Activated T-cell treated with anti-CD3 and anti-CD28 coated beads for 4 hours (primary cell): Measurements from ENCODE around the gene FAM241A.
A peak's percentile ranks its signal among the peaks of the same experiment; 100 is the strongest.
"Not testable (repeated sequence)": the region's sequence is repeated elsewhere in the genome, so short reads cannot be mapped to it uniquely, and the experiment has no call there.

Experiments
- DNase-seq: peaks from one replicate; pipeline ENCODE4 v3.0.0-alpha.2; 2020

The FAM241A gene

DNA sequence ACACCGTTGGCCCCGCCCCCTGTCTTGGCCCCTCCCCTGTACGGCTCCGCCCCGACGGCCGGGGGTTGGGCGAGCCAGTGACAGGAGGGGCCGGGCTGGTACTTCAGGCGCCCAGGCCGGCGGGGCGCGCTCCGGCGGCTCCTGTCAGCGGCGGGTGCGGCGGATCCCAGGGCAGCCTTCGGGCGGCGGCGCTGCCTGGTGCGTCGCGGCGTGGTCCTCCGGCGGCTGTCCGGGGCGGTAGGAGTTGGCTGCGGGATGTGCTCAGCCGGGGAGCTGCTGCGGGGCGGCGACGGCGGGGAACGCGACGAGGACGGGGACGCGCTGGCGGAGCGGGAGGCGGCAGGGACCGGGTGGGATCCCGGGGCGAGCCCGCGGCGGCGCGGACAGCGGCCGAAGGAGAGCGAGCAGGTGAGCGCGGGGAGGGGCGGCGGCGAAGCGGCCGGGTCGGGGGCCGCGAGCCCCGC is at the start of gene FAM241A:
FAM241A (plus strand) TSS at position 129 of the 464 bp plus-strand sequence; CDS start at position 256, 127 bp downstream.
- DNase-seq: peak; percentile 96

DNA sequence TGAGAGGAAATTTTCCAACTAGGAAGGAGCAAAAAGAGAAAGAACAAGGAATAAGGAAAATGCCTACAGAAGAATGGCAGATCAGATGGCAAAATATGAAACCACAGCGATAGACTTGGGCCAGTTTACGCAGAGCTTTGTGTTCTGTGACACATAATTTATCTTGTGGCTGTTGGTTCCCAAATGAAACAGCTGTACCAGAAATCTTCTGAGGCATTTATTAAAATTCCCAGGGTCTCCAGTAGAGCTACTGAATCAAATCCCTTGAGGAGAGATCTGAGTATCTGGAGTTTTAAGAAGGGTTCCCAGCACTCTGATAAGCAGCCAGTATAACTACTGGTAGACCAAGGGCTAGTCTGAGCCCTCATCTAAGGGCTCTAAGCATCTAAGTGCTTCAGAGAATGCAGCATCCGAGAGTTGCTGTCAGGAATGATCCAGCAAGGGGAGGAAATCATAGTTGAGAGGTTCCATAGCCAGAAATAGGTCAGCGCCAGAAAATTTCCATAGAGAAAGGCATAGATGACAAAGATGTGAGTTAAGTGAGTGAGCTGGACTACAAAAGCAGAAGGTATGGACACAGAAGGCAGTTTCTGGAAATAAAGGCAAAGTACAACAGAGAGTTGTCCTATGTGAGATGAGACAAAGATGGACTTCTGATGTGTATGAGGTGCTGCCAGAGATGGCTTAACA is 46.3 kb upstream of the FAM241A start:
- no peak for DNase-seq

DNA sequence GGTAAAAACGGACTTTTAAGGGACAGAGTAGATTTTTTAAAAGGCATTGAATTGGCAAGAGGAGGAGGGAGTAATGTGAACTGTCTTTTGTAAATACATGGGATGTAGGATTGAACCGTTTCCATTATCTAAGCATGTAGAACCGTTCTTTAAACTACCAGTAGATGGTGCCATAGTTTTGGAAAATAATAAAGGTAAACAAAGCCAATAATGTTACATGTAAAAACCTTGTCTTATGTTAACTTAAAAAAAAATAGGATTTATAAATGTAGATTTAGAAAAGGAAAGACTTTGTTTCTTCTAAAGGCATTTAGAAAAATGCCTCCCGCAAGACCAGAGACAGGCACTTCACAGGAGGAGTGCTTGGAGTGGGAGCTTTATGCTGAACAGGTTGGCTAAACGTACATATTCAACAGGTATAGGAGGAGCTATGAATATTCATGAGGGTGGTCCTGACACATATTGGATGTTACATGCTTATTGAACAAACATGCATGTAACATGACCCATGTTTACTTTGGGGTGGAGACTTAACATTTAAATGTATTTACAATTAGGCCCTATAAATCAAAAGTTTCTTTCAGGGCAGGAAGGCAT is 45.5 kb upstream of the FAM241A start:
- DNase-seq: no peak

DNA sequence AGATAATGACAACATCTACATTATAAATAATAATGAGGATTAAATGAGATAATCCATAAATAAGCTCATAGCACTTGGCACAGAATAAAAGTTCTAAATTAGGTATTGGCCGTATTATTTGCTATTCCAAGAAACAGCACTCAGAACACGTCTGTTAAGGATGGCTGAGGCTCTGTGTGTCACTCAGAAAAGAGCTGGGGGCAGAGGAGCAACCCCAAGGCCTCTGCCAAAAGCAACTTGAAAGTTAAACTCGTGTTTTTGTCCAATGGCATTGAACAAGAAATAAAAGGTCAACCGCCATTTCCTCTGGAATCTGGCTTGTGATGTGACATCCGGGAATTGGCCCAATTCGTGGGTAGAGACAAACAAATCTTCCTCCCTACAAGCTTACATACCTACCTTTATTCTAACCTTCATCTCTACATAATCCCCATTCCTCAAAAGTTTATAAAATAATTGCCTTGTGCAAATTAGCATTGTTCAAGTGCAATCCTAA is 42.3 kb upstream of the FAM241A start:
- no peak for DNase-seq

DNA sequence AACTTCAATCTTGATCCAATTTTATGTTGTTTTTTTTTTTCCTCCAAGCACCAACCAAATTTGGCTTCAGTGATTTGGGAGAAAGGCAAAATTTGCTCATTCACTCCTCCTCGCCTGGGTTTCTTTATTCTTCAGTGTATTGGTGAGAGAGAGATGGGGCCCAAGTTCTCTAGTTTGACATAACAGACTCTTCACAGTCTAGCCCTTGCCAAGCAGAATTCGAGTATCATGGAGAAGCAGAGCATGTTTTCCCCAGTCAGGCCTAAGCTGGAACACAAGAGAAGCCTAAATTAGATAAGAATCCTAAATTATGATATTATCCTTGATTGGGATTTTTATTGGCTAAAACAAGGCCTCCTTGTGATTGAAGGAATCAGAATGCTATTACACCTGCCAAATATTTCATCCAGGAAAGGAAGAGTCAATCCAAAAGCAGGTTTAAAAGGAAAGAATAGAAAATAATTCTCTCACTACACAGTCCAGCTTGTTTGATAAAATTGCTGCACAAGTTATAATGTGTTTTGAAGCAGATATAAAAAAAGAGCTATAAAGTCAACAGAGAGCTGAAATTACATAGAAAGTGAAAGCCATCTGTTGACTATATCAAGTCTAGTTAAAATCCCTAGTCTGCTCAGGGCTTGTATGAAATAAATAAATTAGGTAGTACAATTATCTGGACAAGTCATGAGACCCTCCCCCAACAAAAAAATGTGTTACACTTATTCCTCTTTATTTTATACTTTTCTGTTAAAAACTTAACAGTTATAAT is 39.9 kb upstream of the FAM241A start:
- DNase-seq: no peak

DNA sequence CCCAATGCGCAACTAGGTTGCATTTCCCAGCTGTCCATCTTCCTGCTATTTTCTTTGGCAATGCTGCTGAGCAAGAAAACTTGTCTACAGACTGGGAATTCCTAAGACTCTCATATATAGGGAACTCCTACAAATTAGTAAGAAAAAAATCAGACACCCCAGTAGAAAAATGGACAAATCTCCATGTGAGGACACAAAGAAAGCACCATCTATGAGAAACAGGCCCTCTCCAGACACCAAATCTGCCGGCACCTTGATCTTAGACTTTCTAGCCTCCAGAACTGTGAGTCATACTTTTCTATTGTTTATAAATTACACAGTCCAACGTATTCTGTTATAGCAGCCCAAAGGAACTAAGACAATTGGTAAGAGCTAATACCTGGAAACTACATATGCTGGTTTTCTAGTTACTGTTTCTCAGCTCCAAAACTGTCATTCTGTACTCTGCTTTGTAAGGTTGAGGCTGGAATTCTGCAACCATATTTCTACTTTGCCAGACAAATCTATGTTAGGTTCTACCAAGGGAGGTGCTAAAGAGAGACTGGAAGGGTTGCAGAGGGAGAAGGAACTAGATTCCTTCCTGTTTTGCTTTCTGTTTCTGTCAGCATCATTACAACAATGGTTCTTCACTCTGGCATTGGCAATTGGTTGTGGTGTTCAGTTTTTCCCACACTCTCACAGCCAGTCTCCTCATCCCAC is 35.7 kb upstream of the FAM241A start:
- no peak for DNase-seq

DNA sequence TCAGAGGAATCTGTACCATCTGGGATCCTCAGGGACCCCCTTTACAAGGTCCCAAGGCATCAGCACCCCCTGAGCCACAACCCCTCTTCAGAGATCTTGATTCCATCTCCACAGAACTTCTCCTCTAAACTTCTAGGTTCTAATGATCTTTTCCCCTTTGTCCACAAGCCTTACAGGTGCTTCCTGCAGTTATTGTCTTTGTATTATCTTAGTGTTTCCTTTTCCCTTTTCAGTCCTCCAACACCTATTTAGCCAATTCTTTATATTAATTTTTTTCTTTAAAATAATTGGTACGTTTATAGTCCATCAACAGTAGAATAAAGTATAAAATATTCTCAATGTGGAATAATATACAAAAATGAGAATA is 35.2 kb upstream of the FAM241A start:
- no peak for DNase-seq

DNA sequence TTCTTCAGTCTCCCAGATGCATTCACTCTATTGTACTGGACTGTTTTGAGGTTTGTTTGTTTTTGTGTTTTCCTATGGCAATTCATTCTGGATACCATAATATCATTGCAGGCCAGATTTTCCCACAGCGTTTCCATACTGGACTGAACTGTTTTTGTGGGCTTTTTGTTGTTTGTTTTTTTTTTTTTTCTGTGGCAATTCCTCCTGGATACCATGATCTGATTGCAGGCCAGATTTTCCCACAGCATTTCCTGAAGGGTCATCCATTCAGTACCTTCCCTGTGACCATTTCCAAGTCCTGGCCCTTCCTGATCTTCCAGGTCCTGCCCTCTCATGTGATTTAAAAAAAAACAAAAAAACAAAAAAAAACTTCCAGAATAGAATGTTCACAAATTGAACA is 33.9 kb upstream of the FAM241A start:
- no peak for DNase-seq

DNA sequence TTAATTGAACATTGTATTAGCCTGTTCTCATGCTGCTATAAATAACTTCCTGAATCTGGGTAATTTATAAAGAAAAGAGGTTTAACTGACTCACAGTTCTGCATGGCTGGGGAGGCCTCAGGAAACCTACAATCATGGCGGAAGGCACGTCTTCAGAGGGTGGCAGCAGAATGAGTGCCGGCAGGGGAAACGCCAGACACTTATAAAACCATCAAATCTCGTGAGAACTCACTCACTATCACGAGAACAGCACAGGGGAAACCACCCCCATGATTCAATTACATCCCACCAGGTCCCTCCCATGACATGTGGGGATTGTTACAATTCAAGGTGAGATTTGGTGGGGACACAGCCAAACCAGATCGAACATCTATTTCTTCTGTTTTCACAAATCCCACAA is 33.2 kb upstream of the FAM241A start:
- not testable (repeated sequence) for DNase-seq

DNA sequence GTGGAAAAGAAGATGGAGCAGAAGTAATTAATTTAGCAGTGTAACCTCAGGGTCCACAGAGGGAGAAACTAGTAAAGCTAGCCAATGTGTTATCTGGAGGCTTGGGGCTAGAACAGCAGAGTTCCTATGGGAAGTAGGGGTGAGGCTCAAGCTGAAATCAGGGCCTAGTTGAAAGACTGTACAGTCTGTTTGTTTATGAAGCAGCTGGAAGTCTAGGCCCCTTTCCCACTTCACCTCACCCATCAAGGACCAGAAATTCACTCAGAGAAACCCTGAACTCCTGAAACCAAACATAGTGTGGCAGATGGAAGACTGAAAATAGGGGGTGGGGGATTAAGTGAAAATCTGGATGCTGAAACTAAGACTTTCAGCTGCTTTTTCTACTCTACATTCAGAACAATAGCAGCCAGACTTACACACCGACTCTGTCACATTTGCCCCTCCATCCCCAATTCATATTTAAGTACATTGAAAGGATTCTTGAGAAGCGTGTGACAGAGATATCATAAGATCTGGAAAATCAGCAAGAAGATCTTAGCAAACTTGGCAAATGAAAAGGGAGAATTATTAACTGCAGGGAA is 32.6 kb upstream of the FAM241A start:
- no peak for DNase-seq

DNA sequence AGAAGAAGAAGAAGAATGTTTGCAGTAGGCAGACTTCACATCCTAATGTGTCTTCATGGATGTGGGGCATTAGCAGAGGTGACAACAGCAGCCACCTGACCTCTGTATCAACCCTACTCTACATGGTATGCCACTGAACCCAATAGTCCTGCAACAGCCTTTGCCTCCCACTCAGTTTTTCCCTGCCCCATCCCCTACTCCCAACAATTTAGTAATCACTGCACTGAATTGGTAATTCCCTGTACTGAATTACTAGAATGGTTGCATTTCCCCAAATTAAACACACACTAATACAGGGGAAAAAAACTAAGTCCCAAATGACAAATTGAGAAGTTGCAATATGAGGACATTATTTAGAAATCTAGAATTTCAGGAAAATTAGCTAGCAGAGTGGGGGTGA is 31.4 kb upstream of the FAM241A start:
- no peak for DNase-seq

DNA sequence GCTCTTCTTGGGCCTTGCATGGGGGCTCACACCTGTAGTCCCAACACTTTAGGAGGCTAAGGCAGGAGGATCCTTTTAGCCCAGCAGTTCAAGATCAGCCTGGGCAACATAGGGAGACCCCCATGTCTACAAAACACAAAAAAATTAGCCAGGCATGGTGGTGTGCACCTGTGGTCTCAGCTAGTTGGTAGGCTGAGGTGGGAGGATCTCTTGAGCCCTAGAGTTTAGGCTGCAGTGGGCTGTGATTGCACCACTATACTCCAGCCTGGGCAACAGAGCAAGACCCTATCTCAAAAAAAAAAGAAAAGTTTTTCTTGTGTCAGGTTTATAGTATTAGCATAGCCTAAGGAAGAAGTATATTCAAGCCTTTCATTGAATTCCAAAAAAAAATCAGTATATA is 30.8 kb upstream of the FAM241A start:
- no peak for DNase-seq

DNA sequence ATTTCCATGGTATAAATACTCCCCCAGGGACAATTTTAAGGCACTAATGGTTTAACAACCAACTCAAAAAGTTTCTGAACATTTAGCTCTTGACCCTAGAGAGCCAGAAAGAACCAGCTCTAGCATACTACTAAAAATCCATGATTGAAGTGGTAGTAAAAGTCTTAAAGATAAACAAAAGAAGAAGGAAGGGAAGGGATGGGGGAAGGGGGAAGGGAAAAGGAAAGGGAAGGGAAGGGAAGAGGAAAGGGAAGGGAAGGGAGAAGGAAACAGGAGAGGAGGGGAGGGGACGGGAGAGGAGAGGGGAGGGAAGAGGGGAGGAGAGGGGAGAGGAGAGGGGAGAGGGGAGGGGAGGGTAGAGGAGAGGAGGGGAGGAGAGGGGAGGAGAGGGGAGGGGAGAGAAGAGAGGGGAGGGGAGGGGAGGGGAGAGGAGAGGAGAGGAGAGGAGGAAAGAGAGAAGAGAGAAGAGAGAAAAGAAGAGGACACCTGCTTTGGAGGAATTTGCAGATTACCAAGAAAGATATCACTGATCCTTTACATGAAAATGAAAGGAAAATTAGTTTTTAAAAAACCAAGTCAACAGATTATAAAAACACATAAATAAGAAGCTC is 26.4 kb upstream of the FAM241A start:
- DNase-seq: no peak

DNA sequence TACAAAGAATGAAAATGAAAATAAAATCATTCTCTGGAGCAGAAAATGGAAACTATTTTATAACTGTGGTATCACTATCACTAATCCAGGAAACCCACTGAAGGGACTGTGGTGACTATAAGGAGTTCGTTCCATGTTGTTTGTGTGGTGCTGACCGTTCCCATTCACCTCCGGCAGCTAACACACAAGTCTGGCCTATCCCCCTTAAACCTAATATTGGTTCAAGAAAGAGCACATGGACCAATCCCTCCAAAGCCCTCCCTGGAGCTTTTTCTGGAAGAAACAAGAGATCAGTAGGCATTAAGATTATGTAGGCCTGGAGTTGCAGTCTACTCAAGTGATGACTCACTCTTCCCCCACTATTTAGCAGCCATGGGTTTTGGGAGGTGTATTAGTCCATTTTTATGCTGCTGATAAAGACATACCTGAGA is 25.9 kb upstream of the FAM241A start:
- DNase-seq: no peak

DNA sequence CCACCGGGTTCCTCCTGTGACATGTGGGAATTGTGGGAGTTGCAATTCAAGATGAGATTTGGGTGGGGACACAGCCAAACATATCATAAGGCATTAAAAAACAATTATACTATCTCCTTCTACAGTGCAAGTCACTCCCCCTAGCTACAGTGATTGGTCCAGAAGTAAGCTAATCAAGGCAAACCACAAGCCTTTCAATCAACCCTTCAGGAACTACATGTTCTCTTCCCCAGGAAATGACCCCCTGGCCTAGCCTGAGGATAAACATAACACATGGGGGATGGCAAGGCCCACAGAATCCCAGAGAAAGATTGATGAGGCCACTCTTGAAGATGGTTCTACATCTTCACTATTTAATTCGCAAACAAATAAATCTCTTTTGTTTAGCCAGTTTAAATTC is 25.2 kb upstream of the FAM241A start:
- DNase-seq: no peak

DNA sequence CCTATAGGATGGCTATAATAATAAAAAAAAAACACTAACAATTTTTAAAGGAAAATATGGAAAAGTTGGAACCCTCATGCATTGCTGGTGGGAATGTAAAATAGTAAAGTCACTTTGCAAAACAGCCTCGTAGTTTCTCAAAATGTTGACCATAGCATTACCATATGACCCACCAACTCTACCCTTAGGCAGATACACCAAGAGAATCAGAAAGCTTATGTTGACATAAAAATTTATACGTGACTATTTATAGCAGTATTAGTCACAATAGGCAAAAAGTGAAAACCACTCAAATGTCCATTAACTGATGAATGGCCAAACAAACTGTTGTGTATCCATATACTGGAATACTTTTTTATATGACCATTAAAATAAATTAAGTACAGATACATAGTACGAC is 19.8 kb upstream of the FAM241A start:
- no peak for DNase-seq

DNA sequence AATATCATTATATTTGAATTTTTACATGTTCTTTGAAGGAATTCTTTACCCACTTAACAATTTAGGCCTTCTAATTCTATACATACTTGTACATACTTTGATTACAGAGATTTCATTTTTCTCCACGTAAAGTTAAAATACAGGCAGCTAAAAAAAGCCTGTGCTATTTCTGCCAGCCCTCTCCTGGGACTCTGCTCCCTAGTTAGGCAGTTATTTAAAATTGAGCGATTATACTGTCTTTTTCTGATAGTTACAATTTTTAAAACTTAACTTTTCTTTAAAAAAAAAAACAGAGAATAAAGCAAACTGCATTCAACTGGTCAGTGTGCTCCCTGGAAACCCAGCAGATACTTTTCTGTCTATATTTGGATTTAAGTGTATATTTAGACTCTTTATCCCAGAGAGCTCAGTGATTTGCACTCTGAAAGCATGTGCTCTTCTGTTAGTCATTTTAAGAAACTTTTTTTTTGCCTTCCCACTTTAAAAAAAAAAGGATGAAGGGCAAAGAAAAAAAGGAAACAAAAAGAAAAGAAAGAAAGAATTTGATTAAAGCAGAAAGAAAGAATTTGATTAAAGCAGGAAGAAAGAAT is 18.1 kb upstream of the FAM241A start:
- no peak for DNase-seq

DNA sequence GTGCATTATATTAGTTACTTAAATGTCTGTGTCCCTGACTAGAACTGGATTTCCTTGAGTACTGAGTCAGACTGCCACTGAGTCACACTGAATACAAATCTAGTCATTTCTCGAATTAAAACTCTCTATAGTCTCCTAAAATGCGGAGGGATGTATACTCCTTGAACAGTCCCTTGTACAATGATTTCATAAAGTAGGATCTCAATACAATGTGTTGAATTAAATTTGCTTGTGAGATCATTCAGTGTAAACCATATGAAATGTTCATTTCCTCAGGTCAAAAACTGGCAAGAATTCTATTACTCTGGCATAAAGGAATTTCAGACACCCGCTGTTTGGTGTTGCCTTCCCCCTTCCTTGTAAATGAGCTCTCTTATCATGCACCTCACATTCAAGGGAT is 17.5 kb upstream of the FAM241A start:
- no peak for DNase-seq

DNA sequence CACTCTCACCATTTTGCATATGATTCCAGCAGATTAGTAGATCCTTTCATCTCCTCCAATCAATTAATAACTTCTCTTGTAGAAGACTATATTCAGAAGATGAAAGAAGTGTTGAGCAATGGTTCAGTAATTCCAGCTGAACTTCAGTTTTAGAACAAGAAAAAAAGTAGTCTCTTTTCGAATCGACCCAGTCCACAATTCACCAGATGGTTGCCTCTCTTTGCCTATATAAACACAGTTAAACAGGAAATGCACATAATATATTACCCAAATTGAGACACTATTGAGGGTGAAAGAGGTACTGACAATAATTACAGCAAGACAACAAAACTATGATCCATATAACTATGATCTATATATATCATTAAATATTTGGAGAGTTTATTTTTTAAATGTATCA is 16.8 kb upstream of the FAM241A start:
- no peak for DNase-seq

DNA sequence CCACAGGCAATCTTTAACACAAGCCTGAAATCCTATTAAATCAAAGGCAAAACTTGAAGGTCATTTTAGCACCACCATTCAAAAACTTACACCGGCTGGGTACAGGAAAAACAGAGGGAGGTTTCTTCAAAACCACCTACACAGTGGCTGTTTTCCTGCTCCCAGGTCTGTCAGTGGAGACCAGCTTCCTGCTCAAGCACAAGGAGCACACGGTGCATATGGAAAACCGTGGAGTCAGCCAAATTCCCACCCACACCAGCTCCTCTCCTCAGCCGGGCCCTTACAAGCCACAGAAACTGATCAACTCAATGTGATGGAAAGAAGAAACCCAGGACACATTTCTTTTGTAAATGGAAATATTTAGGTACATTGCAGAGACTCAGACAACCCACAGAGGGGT is 14.3 kb upstream of the FAM241A start:
- no peak for DNase-seq

DNA sequence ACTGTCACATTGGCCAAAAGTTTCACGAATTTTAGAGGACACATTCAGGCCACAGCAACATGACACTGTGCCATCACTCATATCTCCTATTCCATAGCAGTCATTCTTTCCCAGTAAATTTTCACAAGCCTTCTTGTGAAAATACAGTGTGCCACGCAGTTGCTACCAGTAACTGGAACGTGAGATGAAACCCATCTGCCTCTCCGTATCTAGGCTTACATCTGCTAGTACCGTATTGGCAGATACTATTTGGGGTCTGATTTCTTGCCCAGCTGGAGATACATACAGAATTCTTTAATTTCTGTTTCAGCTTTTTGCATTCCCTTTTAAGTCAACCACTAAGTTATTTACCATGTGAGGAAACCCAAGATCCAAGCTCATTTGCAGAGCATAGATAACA is 8.7 kb upstream of the FAM241A start:
- no peak for DNase-seq

DNA sequence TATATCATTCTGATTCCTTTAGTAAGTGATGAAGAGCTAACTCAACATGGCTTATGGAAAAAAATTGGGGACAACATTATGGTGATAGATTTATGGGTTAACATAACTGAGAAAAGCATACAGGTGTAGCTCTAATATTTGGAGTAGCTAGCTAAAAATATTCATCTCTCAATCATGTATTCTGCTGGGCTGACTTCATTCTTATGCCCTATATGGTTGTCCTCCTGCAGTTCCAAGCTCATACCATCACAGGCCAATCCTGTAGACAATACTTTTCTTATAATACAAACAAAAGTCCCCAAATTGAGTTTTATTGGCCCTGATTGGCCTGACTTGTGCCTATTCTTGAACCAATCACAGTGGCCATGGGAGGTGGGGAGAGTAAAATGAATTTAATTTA is 6.7 kb upstream of the FAM241A start:
- no peak for DNase-seq
